ENCODE data around the gene KRT78. TPM values are rescaled to one million over a fixed set of nuclear protein-coding genes. Genes with fewer than 3 reads are reported as not detected.
A peak's percentile ranks its signal among the peaks of the same experiment; 100 is the strongest.

KRT78 gene
- total and polyA plus RNA-seq, 9 of the 15 experiments (the other 6 are each of a cell fraction or from before 2014, with no cell fraction given), result not detected

DNA sequence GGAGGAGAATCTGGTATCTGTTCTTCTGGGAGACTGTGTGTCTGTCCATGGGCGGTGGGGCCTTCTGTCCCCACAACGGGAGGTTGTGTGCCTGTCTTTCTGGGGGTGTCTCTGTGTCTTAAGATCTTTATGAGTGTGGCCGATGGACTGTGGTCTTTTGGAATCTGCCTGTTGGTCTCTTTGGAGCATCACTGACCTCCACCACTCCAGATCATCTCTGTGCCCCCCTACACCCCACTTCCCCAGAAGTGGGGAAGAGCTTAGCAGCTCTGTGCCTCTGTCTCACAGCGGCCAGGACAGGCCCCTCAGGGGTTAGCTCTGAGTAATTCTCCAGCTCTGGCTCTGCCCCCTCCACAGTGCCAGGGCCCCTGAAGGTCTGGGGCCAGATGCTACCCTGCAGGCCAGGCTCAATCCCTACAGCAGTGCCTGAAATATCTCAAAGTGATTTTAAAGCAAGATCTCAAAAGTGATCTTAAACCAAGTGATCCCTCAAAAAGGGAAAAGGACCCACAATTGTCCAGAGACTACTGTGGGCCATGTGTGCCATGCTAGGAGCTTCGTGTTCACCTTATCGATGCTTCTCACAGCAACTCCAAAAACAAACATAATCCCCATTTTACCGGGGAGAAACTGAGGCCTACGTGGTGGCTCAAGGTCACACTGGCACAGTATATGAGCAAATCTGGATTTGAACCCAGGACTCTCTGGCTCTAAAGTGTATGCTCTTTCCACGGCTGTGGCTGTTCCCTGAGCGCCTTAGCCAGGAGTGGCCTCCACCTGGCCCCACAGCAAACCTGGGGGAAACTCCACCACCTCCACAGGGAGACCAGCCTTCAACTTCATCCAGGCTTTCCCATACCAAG lies 26.0 kb upstream of the KRT78 start (continued):
- TF ChIP-seq HDAC3 (IDR thresholded peaks at IDR 0.05; ENCODE audit: borderline replicate concordance, partially characterized antibody), result no peak
- TF ChIP-seq SMAD1 (IDR thresholded peaks at IDR 0.05; ENCODE audit: low read depth, low read length, partially characterized antibody), result no peak
- TF ChIP-seq PHF8 (IDR thresholded peaks at IDR 0.05; ENCODE audit: borderline replicate concordance, low read length), result peak; percentile 56; the same call in 1 of the 2 replicates
- peak; percentile 38; the same call in 1 of the 2 replicates for TF ChIP-seq ARID1B (IDR thresholded peaks at IDR 0.05)
- TF ChIP-seq ZNF561 (CRISPR knock-in tag; conservative IDR thresholded peaks at IDR 0.05), result no peak
- TF ChIP-seq CBX3 (IDR thresholded peaks at IDR 0.05; ENCODE audit: borderline replicate concordance in 1 of 2, low read length in 2 of 2), result no peak
- TF ChIP-seq NR4A1 (CRISPR knock-in tag; IDR thresholded peaks at IDR 0.05), result no peak
- 0 out of 2 replicates have a peak, but pooled peaks have one; percentile 62 for TF ChIP-seq NR4A1 (tag; IDR thresholded peaks at IDR 0.05)
- TF ChIP-seq, protein P1, sequence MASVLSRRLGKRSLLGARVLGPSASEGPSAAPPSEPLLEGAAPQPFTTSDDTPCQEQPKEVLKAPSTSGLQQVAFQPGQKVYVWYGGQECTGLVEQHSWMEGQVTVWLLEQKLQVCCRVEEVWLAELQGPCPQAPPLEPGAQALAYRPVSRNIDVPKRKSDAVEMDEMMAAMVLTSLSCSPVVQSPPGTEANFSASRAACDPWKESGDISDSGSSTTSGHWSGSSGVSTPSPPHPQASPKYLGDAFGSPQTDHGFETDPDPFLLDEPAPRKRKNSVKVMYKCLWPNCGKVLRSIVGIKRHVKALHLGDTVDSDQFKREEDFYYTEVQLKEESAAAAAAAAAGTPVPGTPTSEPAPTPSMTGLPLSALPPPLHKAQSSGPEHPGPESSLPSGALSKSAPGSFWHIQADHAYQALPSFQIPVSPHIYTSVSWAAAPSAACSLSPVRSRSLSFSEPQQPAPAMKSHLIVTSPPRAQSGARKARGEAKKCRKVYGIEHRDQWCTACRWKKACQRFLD (CRISPR knock-in tag; IDR thresholded peaks at IDR 0.05), result no peak
- TF ChIP-seq, protein P2, sequence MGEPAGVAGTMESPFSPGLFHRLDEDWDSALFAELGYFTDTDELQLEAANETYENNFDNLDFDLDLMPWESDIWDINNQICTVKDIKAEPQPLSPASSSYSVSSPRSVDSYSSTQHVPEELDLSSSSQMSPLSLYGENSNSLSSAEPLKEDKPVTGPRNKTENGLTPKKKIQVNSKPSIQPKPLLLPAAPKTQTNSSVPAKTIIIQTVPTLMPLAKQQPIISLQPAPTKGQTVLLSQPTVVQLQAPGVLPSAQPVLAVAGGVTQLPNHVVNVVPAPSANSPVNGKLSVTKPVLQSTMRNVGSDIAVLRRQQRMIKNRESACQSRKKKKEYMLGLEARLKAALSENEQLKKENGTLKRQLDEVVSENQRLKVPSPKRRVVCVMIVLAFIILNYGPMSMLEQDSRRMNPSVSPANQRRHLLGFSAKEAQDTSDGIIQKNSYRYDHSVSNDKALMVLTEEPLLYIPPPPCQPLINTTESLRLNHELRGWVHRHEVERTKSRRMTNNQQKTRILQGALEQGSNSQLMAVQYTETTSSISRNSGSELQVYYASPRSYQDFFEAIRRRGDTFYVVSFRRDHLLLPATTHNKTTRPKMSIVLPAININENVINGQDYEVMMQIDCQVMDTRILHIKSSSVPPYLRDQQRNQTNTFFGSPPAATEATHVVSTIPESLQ (CRISPR knock-in tag; IDR thresholded peaks at IDR 0.05), result no peak
- TF ChIP-seq, protein P3, sequence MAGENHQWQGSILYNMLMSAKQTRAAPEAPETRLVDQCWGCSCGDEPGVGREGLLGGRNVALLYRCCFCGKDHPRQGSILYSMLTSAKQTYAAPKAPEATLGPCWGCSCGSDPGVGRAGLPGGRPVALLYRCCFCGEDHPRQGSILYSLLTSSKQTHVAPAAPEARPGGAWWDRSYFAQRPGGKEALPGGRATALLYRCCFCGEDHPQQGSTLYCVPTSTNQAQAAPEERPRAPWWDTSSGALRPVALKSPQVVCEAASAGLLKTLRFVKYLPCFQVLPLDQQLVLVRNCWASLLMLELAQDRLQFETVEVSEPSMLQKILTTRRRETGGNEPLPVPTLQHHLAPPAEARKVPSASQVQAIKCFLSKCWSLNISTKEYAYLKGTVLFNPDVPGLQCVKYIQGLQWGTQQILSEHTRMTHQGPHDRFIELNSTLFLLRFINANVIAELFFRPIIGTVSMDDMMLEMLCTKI (IDR thresholded peaks at IDR 0.05; ENCODE audit: partially characterized antibody), result no peak
- TF ChIP-seq HMG20A (CRISPR knock-in tag; conservative IDR thresholded peaks at IDR 0.05), result no peak
- no peak for TF ChIP-seq CHD1 (IDR thresholded peaks at IDR 0.05; ENCODE audit: low read length)
- TF ChIP-seq, protein P4, sequence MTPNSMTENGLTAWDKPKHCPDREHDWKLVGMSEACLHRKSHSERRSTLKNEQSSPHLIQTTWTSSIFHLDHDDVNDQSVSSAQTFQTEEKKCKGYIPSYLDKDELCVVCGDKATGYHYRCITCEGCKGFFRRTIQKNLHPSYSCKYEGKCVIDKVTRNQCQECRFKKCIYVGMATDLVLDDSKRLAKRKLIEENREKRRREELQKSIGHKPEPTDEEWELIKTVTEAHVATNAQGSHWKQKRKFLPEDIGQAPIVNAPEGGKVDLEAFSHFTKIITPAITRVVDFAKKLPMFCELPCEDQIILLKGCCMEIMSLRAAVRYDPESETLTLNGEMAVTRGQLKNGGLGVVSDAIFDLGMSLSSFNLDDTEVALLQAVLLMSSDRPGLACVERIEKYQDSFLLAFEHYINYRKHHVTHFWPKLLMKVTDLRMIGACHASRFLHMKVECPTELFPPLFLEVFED (CRISPR knock-in tag; conservative IDR thresholded peaks at IDR 0.05), result no peak
- no peak for TF ChIP-seq BRD4 (IDR thresholded peaks at IDR 0.05)
- no peak for TF ChIP-seq SRSF9 (IDR thresholded peaks at IDR 0.05; ENCODE audit: borderline replicate concordance, low read depth, low read length)
- TF ChIP-seq SOX6 (IDR thresholded peaks at IDR 0.05), result no peak
- no peak for TF ChIP-seq MIER1 (IDR thresholded peaks at IDR 0.05; ENCODE audit: low read depth)
- TF ChIP-seq, protein P5, sequence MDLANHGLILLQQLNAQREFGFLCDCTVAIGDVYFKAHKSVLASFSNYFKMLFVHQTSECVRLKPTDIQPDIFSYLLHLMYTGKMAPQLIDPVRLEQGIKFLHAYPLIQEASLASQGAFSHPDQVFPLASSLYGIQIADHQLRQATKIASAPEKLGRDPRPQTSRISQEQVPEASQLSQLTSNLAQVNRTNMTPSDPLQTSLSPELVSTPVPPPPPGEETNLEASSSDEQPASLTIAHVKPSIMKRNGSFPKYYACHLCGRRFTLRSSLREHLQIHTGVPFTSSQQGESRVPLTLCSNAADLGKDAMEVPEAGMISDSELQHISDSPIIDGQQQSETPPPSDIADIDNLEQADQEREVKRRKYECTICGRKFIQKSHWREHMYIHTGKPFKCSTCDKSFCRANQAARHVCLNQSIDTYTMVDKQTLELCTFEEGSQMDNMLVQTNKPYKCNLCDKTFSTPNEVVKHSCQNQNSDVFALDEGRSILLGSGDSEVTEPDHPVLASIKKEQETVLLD (IDR thresholded peaks at IDR 0.05), result peak; percentile 53; the same call in 1 of the 2 replicates
- TF ChIP-seq RCOR1 (IDR thresholded peaks at IDR 0.05; ENCODE audit: borderline replicate concordance in 1 of 2, low read depth in 2 of 2, low read length in 2 of 2), result no peak

All from K562 (cell line).